GM06990 (cell line): ENCODE measurements around the gene EPHB1.

Experiments
- DNase-seq: peaks from one replicate; pipeline ENCODE4 v3.0.0-alpha.2; 2011; ENCODE audit not compliant: insufficient read length; ENCODE audit errors: extremely low read depth
- H3K27me3 ChIP-seq: replicated peaks from 2 replicates; pipeline ENCODE4 v1.6.0; 2011; ENCODE audit warnings: low read length; ENCODE audit not compliant: control insufficient read depth, insufficient read depth
- H3K36me3 ChIP-seq: 2 replicates; pipeline ENCODE4 v1.5.1; 2011; ENCODE audit warnings: low read length; ENCODE audit not compliant: control insufficient read depth, insufficient read depth
- H3K4me3 ChIP-seq: replicated peaks from 2 replicates; pipeline ENCODE4 v1.5.1; 2011; ENCODE audit warnings: low read depth, mild to moderate bottlenecking, control low read depth, low read length
- TF ChIP-seq, protein P1 (sequence below): IDR thresholded peaks from 2 replicates; pipeline ENCODE4 v1.5.1; 2011; ENCODE audit warnings: low read length, control low read depth, mild to moderate bottlenecking, inconsistent platforms; ENCODE audit not compliant: insufficient read depth, poor library complexity, severe bottlenecking

Gene EPHB1

GRCh38 chr3:135249186-135249585 is 454.1 kb downstream of the EPHB1 start:
- no peaks in the 10 kb centered on the region for H3K27me3 ChIP-seq
- no peak for DNase-seq
- TF ChIP-seq, protein P1, sequence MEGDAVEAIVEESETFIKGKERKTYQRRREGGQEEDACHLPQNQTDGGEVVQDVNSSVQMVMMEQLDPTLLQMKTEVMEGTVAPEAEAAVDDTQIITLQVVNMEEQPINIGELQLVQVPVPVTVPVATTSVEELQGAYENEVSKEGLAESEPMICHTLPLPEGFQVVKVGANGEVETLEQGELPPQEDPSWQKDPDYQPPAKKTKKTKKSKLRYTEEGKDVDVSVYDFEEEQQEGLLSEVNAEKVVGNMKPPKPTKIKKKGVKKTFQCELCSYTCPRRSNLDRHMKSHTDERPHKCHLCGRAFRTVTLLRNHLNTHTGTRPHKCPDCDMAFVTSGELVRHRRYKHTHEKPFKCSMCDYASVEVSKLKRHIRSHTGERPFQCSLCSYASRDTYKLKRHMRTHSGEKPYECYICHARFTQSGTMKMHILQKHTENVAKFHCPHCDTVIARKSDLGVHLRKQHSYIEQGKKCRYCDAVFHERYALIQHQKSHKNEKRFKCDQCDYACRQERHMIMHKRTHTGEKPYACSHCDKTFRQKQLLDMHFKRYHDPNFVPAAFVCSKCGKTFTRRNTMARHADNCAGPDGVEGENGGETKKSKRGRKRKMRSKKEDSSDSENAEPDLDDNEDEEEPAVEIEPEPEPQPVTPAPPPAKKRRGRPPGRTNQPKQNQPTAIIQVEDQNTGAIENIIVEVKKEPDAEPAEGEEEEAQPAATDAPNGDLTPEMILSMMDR = no peak
- no peaks in the 10 kb centered on the region for H3K36me3 ChIP-seq
- H3K4me3 ChIP-seq = no peak overlapping the region

DNA sequence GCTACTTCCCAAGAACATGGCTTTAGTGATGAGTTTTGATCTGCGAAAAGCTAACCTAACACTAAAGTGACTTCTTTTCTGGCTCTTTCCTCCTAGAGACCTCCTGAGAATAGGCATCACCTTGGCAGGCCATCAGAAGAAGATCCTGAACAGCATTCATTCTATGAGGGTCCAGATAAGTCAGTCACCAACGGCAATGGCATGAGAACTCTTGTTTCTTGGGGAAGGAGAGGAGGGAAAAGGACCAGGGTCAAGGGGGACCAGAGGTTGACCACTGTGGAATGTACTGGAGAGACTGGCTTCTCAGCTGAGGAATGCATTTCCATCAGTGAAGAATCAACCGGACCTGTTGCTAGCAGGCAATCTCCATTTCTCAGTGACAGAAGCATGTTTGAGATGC is 463.9 kb downstream of the EPHB1 start:
- Histone ChIP-seq H3K36me3 (no peaks in the 10 kb centered on the region), H3K27me3 (no peaks in the 10 kb centered on the region; the same call in 1 of the 2 replicates), H3K4me3 (no peak overlapping the region)
- DNase-seq = no peak
- TF ChIP-seq, protein P1 = no peak

GRCh38 chr3:135260025-135260424 is 465.0 kb downstream of the EPHB1 start:
- TF ChIP-seq, protein P1 = no peak
- no peaks in the 10 kb centered on the region for H3K36me3 ChIP-seq
- DNase-seq = no peak
- H3K27me3 ChIP-seq = no peaks in the 10 kb centered on the region; the same call in 1 of the 2 replicates
- no peak overlapping the region for H3K4me3 ChIP-seq

DNA sequence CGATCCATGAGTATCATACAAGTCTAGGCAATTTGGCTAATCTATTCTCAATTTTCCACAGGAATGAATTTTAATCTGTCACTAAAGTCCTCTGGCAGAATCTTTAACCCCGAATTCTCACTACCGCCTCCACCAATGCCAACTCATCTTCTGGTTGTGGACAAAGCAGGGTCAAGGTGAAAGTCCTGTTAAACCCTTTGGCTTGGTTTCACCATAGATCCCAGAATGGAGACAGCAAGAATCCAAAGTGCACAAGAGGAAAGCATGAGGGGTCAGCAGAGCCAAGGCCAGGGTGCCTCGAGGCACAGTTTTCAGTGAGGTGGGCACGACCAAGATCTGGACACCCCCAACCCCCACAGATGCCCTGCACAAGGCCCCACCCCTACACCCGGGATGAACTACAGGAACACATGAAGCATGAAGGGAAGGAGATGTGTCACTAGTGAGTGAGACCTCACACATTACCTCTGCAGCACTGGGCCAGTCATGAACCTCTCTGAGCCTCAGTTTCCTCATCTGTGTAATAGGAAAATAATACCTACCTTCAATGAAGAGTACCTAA is 466.2 kb downstream of the EPHB1 start:
- Histone ChIP-seq H3K4me3 (no peak overlapping the region), H3K27me3 (peaks cover 1% of the 10 kb centered on the region), H3K36me3 (no peaks in the 10 kb centered on the region)
- TF ChIP-seq, protein P1 = no peak
- DNase-seq = no peak

DNA sequence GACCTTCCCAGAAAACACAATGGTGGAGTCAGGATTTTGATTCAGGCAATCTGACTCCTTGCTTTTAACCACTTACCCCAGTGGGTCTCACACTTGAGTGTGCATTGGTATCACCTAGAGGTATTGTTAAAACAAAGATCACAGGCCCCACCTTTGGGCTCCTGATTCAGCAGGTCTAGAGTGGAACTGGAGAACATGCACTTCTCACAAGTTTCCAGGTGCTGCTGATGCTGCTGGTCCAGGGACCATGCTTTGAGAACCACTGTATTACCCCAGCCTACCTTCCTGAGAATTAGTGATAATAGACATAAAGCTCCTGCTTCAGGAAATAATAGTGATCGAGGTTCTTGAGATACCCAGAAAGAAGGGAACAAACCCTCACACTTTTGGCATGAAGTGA is 466.9 kb downstream of the EPHB1 start:
- Histone ChIP-seq H3K27me3 (peaks cover 2% of the 10 kb centered on the region), H3K4me3 (no peak overlapping the region), H3K36me3 (no peaks in the 10 kb centered on the region)
- DNase-seq = no peak
- TF ChIP-seq, protein P1 = no peak

GRCh38 chr3:135262441-135262840 is 467.4 kb downstream of the EPHB1 start:
- peaks cover 2% of the 10 kb centered on the region for H3K27me3 ChIP-seq
- no peak for DNase-seq
- TF ChIP-seq, protein P1 = no peak
- H3K4me3 ChIP-seq = no peak overlapping the region
- H3K36me3 ChIP-seq = no peaks in the 10 kb centered on the region
